Measurements from ENCODE around the gene NHP2.

NHP2 gene

GRCh38 chr5:178196986-178197385 is 43.3 kb upstream of the NHP2 start:
- TF ChIP-seq ZNF274 (IDR thresholded peaks at IDR 0.05; ENCODE audit: low read depth, low read length) (no peak), YY1 (IDR thresholded peaks at IDR 0.05; ENCODE audit: insufficient read depth, insufficient read length) (no peak), SUZ12 (IDR thresholded peaks at IDR 0.05; ENCODE audit: extremely low read depth, insufficient read depth, insufficient read length) (no peak)
- no peak for DNase-seq (ENCODE audit: low read depth, low spot score)
- H3K36me3 ChIP-seq (ENCODE audit: insufficient read depth, insufficient read length, low read length) = no peaks in the 10 kb centered on the region

GRCh38 chr5:178196281-178196812 is 42.7 kb upstream of the NHP2 start:
- Histone ChIP-seq H3K27me3 (ENCODE audit: insufficient read depth, insufficient read length) (no peaks in the 10 kb centered on the region), H3K9ac (ENCODE audit: insufficient read length, low read depth) (no peak overlapping the region), H3K4me1 (ENCODE audit: insufficient read depth, insufficient read length) (peaks cover 9% of the 10 kb centered on the region), H3K9me3 (ENCODE audit: insufficient read depth, low read length) (no peaks in the 10 kb centered on the region; the same call in 1 of the 2 replicates), H3K36me3 (ENCODE audit: insufficient read depth, insufficient read length, low read length) (no peaks in the 10 kb centered on the region), H3K4me3 (ENCODE audit: insufficient read length, low read depth) (no peak overlapping the region)
- TF ChIP-seq SUZ12 (IDR thresholded peaks at IDR 0.05; ENCODE audit: extremely low read depth, insufficient read depth, insufficient read length) (no peak), YY1 (IDR thresholded peaks at IDR 0.05; ENCODE audit: insufficient read depth, insufficient read length) (no peak), ZNF274 (IDR thresholded peaks at IDR 0.05; ENCODE audit: low read depth, low read length) (no peak)
- DNase-seq (ENCODE audit: low read depth, low spot score) = no peak

More at GRCh38 chr5:178196986-178197385, 43.3 kb upstream of the NHP2 start:
- no peak overlapping the region for H3K9ac ChIP-seq (ENCODE audit: insufficient read length, low read depth)
- H3K4me3 ChIP-seq (ENCODE audit: insufficient read length, low read depth) = no peak overlapping the region
- peaks cover 9% of the 10 kb centered on the region for H3K4me1 ChIP-seq (ENCODE audit: insufficient read depth, insufficient read length)
- H3K9me3 ChIP-seq (ENCODE audit: insufficient read depth, low read length) = no peaks in the 10 kb centered on the region; the same call in 1 of the 2 replicates
- H3K27me3 ChIP-seq (ENCODE audit: insufficient read depth, insufficient read length) = no peaks in the 10 kb centered on the region

- H3K36me3 ChIP-seq (ENCODE audit: insufficient read depth, insufficient read length, low read length) = no peaks in the 10 kb centered on the region
- H3K27me3 ChIP-seq (ENCODE audit: insufficient read depth, insufficient read length) = no peaks in the 10 kb centered on the region
- H3K9ac ChIP-seq (ENCODE audit: insufficient read length, low read depth) = no peak overlapping the region
- no peak for TF ChIP-seq ZNF274 (IDR thresholded peaks at IDR 0.05; ENCODE audit: low read depth, low read length)
- no peak for TF ChIP-seq YY1 (IDR thresholded peaks at IDR 0.05; ENCODE audit: insufficient read depth, insufficient read length)
- TF ChIP-seq SUZ12 (IDR thresholded peaks at IDR 0.05; ENCODE audit: extremely low read depth, insufficient read depth, insufficient read length) = no peak
- H3K4me1 ChIP-seq (ENCODE audit: insufficient read depth, insufficient read length) = peaks cover 6% of the 10 kb centered on the region
- DNase-seq (ENCODE audit: low read depth, low spot score) = no peak
- no peak overlapping the region for H3K4me3 ChIP-seq (ENCODE audit: insufficient read length, low read depth)
- no peaks in the 10 kb centered on the region; the same call in 1 of the 2 replicates for H3K9me3 ChIP-seq (ENCODE audit: insufficient read depth, low read length)
Measured at GRCh38 chr5:178194026-178194425, 40.3 kb upstream of the NHP2 start.

GRCh38 chr5:178193251-178193809 is 39.6 kb upstream of the NHP2 start:
- H3K9ac ChIP-seq (ENCODE audit: insufficient read length, low read depth) = no peak overlapping the region
- no peaks in the 10 kb centered on the region for H3K36me3 ChIP-seq (ENCODE audit: insufficient read depth, insufficient read length, low read length)
- no peak overlapping the region for H3K4me3 ChIP-seq (ENCODE audit: insufficient read length, low read depth)
- H3K4me1 ChIP-seq (ENCODE audit: insufficient read depth, insufficient read length) = peaks cover 6% of the 10 kb centered on the region
- TF ChIP-seq ZNF274 (IDR thresholded peaks at IDR 0.05; ENCODE audit: low read depth, low read length) = no peak
- TF ChIP-seq SUZ12 (IDR thresholded peaks at IDR 0.05; ENCODE audit: extremely low read depth, insufficient read depth, insufficient read length) = no peak
- TF ChIP-seq YY1 (IDR thresholded peaks at IDR 0.05; ENCODE audit: insufficient read depth, insufficient read length) = no peak
- no peaks in the 10 kb centered on the region; the same call in 1 of the 2 replicates for H3K9me3 ChIP-seq (ENCODE audit: insufficient read depth, low read length)
- H3K27me3 ChIP-seq (ENCODE audit: insufficient read depth, insufficient read length) = no peaks in the 10 kb centered on the region
- DNase-seq (ENCODE audit: low read depth, low spot score) = no peak

GRCh38 chr5:178192787-178193186 is 39.1 kb upstream of the NHP2 start:
- Histone ChIP-seq H3K36me3 (ENCODE audit: insufficient read depth, insufficient read length, low read length) (no peaks in the 10 kb centered on the region), H3K4me3 (ENCODE audit: insufficient read length, low read depth) (no peak overlapping the region), H3K27me3 (ENCODE audit: insufficient read depth, insufficient read length) (no peaks in the 10 kb centered on the region), H3K9me3 (ENCODE audit: insufficient read depth, low read length) (no peaks in the 10 kb centered on the region; the same call in 1 of the 2 replicates), H3K4me1 (ENCODE audit: insufficient read depth, insufficient read length) (peaks cover 6% of the 10 kb centered on the region), H3K9ac (ENCODE audit: insufficient read length, low read depth) (no peak overlapping the region)
- no peak for DNase-seq (ENCODE audit: low read depth, low spot score)
- no peak for TF ChIP-seq ZNF274 (IDR thresholded peaks at IDR 0.05; ENCODE audit: low read depth, low read length)
- no peak for TF ChIP-seq YY1 (IDR thresholded peaks at IDR 0.05; ENCODE audit: insufficient read depth, insufficient read length)
- TF ChIP-seq SUZ12 (IDR thresholded peaks at IDR 0.05; ENCODE audit: extremely low read depth, insufficient read depth, insufficient read length) = no peak

- Histone ChIP-seq H3K4me1 (ENCODE audit: insufficient read depth, insufficient read length) (peaks cover 6% of the 10 kb centered on the region), H3K9me3 (ENCODE audit: insufficient read depth, low read length) (no peaks in the 10 kb centered on the region; the same call in 1 of the 2 replicates), H3K4me3 (ENCODE audit: insufficient read length, low read depth) (no peak overlapping the region), H3K36me3 (ENCODE audit: insufficient read depth, insufficient read length, low read length) (no peaks in the 10 kb centered on the region), H3K9ac (ENCODE audit: insufficient read length, low read depth) (no peak overlapping the region), H3K27me3 (ENCODE audit: insufficient read depth, insufficient read length) (no peaks in the 10 kb centered on the region)
- TF ChIP-seq SUZ12 (IDR thresholded peaks at IDR 0.05; ENCODE audit: extremely low read depth, insufficient read depth, insufficient read length) = no peak
- no peak for TF ChIP-seq YY1 (IDR thresholded peaks at IDR 0.05; ENCODE audit: insufficient read depth, insufficient read length)
- no peak for TF ChIP-seq ZNF274 (IDR thresholded peaks at IDR 0.05; ENCODE audit: low read depth, low read length)
- DNase-seq (ENCODE audit: low read depth, low spot score) = no peak
Measured at GRCh38 chr5:178192244-178192643, 38.6 kb upstream of the NHP2 start.

GRCh38 chr5:178191661-178192060 is 38.0 kb upstream of the NHP2 start:
- Histone ChIP-seq H3K4me3 (ENCODE audit: insufficient read length, low read depth) (no peak overlapping the region), H3K9ac (ENCODE audit: insufficient read length, low read depth) (no peak overlapping the region), H3K36me3 (ENCODE audit: insufficient read depth, insufficient read length, low read length) (no peaks in the 10 kb centered on the region), H3K27me3 (ENCODE audit: insufficient read depth, insufficient read length) (no peaks in the 10 kb centered on the region), H3K9me3 (ENCODE audit: insufficient read depth, low read length) (no peaks in the 10 kb centered on the region; the same call in 1 of the 2 replicates), H3K4me1 (ENCODE audit: insufficient read depth, insufficient read length) (peaks cover 6% of the 10 kb centered on the region)
- TF ChIP-seq YY1 (IDR thresholded peaks at IDR 0.05; ENCODE audit: insufficient read depth, insufficient read length) = no peak
- TF ChIP-seq ZNF274 (IDR thresholded peaks at IDR 0.05; ENCODE audit: low read depth, low read length) = no peak
- TF ChIP-seq SUZ12 (IDR thresholded peaks at IDR 0.05; ENCODE audit: extremely low read depth, insufficient read depth, insufficient read length) = no peak
- no peak for DNase-seq (ENCODE audit: low read depth, low spot score)
